HG03097 (cell line): ENCODE measurements around the gene ABHD2.
"Not testable (repeated sequence)": the region's sequence is repeated elsewhere in the genome, so short reads cannot be mapped to it uniquely, and the experiment has no call there.

Experiments used
- ATAC-seq: cut with Tn5 transposase; IDR thresholded peaks from one replicate; pipeline ENCODE4 v1.9.1; 2021; ENCODE audit not compliant: unreplicated experiment, low FRiP score

The ABHD2 gene

GRCh38 chr15:89118481-89118989 lies 30.3 kb downstream of the ABHD2 start:
- ATAC-seq, result no peak

DNA sequence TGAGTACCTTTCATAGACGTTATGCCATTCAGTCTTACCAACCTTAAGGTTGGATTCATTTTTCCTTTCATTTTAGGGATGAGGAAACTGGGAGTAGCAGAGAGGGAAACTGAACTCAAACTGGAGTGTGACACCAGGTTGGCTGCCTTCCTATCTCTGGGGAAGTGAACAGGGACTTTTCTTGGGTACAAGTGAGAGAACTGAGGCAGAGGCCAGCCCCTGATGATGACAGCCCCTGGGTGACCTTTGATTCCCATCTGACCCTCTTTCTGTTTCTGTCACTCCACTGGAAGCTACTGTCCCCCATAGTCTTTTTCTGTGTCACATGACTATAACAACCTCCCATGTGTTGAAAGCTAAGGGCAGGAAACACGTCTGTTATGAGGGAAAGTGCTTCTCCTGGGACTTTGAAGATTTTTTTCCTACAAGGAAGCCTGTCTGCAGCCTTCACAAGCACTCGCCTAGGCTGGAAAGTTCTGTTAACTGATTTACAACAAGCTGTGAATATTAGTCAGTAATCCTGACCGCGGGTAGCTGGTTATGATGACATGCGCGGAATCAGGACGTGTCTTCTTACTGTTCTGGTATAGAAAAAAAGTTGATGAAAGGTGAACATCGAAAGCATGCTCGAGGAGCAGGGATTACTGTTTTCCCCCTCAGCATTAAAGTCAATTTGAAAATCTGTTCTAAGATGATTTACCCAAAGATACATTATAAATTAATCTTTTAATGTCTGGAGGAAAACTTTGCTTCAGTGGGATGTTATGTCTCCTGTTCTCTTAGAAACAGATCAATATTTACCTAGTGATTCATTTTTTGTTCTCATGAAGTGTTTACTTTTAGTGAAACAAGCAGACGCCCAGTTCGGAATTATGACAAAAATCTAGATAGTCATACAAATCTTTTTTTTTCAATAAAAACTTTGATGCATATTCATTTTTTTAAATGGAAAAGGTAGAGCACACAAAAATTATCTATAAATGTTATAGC lies 31.5 kb downstream of the ABHD2 start:
- no peak for ATAC-seq

GRCh38 chr15:89120479-89121000 lies 32.3 kb downstream of the ABHD2 start:
- not testable (repeated sequence) for ATAC-seq

DNA sequence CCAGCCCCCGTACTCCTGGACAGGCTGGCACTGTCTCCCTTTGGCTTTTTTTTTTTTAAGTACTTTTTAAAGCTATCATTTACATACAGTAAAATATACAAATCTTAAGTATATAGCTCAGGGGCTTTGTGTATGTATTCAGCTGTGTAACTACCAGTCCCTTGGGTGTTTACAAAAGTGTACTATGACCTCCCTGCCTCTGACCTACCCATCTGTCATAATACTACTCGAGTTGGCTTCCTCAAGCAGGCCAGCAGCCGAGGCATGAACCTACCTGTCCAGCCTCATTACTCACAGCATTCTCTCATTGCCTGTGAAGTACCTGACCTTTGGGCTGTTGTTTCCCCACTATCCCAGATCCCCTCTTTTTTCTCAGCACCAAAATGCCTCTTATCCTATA lies 33.2 kb downstream of the ABHD2 start:
- ATAC-seq, result no peak

- ATAC-seq, result no peak
Measured at GRCh38 chr15:89122505-89123180, 34.4 kb downstream of the ABHD2 start.

DNA sequence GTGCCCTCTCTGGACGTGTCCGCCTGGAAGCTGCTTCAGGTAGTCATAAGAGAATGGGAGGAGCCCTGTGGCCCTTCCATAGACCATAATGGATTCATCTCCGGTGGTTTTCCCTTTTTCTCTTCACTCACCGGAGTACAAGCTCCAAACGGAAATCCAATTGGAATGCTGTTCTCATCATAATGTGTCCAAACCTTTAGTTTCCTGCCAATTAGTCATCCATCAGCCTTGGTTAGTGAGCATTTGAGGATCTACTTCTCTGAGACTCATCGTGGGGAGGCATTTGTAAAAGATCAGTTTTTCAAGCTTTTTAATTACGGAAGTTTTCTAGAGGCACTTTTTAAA lies 34.9 kb downstream of the ABHD2 start:
- no peak for ATAC-seq

GRCh38 chr15:89125088-89125826 lies 37.0 kb downstream of the ABHD2 start:
- ATAC-seq, result no peak

DNA sequence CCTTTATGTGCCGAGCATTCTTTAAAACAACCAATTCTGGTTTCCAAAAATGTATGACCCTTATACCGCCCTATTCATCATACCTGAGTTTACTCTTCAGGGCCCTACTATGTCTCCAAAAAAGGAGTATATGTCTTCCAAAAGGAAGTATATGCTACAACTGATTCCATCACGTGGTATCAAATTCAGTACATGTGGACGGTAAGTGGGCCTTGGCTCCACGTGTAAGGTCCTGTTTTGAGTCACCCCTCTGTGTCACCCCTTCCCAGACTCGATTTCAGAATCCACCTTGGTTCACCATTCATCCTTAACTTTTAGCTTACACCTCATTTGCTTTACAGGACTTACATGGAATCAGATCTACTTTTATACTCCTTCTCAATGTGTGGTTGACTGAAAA lies 37.8 kb downstream of the ABHD2 start:
- ATAC-seq, result no peak

DNA sequence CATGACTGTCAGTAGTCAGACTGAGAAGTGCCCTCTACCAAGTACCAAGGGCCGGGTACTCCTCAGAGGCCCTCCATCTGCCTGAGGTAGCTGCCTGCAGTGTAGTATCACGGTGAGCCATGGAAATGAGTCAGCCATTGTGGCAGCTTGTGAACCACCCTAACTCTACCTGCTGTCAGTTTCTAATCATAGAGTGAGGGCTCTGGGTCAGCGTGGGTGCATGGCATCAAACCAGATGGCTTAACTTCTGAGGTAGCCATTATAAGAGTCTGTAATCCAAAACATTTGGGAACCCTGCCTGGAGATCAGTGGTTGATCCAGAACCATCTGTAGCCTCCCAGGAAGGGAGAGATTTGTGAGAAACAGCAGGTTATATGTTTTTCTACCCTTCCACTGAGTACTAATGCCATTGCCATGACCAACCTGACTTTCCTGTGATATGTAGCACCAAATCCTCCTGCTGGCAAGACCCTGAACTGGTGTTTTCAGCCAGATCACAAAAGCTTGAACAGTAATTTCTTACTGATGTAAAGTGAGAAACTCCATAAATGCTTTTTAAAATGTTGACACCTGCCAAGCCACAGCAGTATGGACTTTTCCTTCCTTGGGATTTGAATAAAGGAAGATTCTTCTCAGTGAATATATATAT lies 38.9 kb downstream of the ABHD2 start:
- ATAC-seq, result no peak

DNA sequence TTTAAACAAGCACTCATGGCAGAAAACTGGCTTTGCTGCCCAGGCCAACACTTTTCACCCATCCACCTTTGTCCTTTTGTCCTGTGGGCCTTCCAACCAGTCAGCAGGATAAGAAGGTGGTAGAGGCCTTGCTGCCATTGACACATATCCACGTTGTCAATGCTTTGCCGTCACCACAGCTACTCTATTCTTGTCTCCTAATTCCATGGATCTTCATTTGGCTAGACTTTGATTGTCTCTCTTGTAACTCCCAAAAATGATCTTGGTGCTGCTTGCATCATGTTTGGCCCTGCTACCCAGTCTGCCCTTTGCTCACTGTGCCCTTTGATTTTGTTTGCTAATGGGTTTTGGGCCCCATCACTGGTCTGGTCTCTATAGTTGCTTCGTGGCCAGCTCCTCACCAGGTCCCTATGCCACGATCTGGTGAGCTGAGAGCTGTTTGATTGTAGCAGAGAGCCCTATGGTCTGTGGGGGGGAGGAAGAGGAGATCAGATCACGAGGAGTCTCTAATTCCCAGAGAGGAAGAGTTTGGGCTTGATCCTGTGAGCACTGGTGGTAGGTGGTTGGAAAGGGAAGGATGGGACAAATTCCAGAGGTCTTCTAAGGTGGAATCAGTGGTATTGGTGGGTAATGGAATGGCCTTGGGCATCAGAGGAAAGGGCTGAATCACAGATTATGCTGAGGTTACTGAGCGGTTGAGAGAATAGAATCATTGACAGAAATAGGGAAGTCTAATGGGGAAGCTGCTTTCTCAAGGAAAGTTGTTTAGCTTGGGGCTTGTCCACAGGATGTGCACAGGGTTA lies 40.3 kb downstream of the ABHD2 start:
- ATAC-seq, result no peak

GRCh38 chr15:89129123-89129815 lies 41.0 kb downstream of the ABHD2 start:
- no peak for ATAC-seq

GRCh38 chr15:89129816-89130134 lies 41.5 kb downstream of the ABHD2 start:
- ATAC-seq, result no peak

DNA sequence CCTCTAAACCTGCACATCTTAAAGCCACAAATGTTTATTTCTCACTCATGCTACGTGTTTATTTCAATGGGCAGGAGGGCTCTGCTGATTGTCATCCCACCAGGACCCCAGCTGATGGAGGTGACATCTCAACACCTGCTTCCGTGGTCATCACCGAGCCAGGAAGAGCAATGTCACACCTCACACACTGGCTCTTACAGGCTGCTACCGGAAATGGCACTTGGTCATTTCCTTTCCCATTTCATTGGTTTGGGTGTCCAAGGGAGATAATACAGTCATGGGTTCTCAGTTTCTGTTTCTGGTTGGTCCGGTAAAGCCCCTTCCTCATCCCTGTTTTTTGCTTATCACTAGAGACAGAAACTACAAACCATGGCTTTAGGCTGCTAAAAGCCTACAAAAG lies 41.9 kb downstream of the ABHD2 start:
- ATAC-seq, result peak; percentile 63

GRCh38 chr15:89131731-89132130 lies 43.5 kb downstream of the ABHD2 start:
- no peak for ATAC-seq

DNA sequence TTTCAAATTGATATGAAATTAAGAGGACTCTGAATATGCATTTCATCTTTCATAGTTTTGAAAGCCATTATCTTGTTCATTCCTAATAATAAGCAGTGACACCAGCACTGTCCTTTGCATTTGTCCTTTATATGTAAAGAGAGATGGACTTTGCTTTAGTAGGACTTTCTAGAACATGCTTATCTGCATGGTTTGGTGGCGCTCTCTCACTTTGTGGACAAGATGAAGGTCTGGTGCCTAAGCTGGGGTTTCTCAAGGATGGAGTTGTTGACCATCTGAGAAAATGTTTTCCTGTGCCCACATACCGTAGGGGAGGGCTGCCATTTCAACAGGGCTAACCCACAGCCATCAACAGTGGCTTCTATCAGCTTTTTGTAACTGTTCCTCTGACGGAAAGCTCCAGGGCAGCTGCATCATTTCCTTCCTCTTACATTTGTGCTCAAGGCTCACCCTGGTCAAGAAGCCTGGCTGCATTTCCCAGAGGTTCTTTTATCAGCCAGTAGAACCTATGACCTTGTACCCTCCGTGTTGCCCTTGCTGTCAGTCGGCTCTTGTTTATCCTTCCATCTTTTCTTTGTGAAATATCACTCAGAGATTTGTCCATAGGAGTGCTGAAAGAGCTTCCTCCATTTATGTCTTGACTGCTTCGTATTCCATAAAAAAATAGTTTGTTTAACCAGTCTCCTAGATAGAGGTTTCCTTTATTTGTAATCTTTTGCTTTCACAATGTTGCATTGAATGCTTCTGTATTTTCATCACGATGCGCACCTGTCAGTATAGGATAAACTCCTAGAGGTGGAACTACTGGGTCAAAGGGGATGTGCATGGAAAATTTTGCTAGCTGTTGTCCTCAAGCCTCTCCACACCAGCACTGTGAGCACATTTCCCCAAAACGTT lies 44.6 kb downstream of the ABHD2 start:
- ATAC-seq, result no peak

DNA sequence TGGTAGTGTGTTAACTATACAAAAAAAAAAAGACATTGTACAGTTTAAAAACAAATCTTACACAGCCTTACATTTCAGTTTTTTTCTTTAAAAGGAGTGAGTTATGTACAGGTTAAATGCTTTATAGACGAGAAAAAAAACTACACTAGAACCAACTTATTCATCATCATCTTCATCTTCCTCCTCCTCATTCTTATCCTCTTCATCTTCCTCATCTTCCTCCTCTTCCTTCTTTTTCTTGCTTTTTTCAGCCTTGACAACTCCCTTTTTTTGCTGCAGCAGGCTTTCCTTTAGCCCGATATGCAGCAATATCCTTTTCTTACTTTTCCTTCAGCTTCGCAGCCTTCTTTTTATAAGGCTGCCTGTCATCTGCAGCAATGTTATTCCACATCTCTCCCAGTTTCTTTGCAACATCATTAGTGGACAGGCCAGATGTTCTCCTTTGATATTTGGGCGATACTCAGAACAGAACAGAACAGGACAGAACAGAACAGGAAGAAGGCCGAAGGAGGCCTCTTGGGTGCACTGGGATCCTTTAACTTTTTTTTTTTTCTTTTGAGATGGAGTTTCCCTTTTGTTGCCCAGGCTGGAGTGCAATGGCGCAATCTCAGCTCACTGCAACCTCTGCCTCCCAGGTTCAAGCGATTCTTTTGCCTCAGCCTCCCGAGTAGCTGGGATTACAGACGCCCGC lies 47.3 kb downstream of the ABHD2 start:
- ATAC-seq, result not testable (repeated sequence)

DNA sequence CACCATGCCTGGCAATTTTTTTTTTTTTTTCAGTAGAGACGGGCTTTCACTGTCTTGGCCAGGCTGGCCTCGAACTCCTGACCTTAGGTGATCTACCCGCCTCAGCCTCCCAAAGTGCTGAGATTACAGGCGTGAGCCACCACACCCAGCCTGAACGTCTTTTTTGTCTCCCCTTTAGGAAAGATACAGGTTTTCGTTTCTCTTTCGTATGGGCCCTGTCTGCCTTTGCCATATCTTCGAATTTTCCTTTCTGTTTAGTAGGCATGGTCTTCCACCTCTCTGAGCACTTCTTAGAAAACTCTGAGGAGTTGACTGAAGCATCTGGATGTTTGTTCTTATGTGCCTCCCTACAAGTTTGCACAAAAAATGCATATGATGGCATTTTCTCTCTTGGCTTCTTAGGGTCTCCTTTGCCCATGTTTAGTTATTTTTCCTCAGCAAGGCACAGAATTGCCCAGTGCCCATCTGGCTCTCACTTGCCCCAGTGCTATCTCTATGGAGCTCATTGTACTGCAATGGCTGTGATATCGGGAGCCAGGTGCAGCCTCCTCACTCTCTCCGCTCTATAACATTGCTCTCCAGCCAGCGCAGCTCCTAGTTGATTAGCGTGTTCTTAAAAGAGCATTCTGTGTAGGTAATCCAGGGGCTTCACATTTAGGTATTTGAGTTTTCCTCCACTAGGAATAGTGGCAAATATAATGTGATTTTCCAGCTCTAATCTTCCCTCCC lies 48.0 kb downstream of the ABHD2 start:
- ATAC-seq, result no peak
